ENCODE results near the gene LRRC43.
"Not testable (repeated sequence)": the region's sequence is repeated elsewhere in the genome, so short reads cannot be mapped to it uniquely, and the experiment has no call there.

Gene LRRC43

DNA sequence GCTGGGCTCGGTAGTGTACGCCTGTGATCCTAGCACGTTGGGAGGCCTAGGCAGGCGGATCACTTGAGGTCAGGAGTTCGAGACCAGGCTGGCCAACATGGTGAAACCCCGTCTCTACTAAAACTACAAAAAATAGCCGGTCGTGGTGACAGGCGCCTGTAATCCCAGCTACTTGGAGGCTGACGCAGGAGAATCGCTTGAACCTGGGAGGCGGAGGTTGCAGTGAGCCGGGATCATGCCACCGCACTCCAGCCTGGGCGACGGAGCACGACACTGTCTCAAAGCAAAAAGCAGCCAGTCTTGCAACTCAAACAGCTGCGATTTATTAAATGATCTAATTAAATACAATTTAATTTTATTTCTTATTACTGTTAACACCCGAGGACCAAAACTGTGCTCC is 19.9 kb downstream of the LRRC43 start:
- H3K4me3 ChIP-seq (ENCODE audit: low read length); H3K79me2 ChIP-seq (ENCODE audit: control insufficient read depth, insufficient read depth, low read length); H3K79me1 ChIP-seq (ENCODE audit: low read length); H3K27me3 ChIP-seq (ENCODE audit: insufficient read depth, low read length, poor library complexity); H3K36me3 ChIP-seq (ENCODE audit: control insufficient read depth, insufficient read depth, low read length); H2BK120ac ChIP-seq (ENCODE audit: low read depth, low read length); H4K5ac ChIP-seq (ENCODE audit: low read length); H2BK5ac ChIP-seq (ENCODE audit: low read length); H2AK5ac ChIP-seq (ENCODE audit: low read length); H3K27ac ChIP-seq (ENCODE audit: low read depth, low read length); H3K4ac ChIP-seq (ENCODE audit: low read depth, low read length); H3K18ac ChIP-seq (ENCODE audit: low read length); H3K23ac ChIP-seq (ENCODE audit: low read length); H3K4me1 ChIP-seq (ENCODE audit: control insufficient read depth, low read depth, low read length); H4K8ac ChIP-seq (ENCODE audit: low read depth, low read length); DNase-seq; H2BK15ac ChIP-seq (replicated peaks; ENCODE audit: low read depth): not testable (repeated sequence)
- Histone ChIP-seq H3K56ac (ENCODE audit: low read length) (peak overlapping the region; percentile 81), H3K9ac (ENCODE audit: low read length) (peak overlapping the region; percentile 61), H3K4me2 (ENCODE audit: low read length) (peak overlapping the region; percentile 70)
- no CpG with 5 or more reads among the region's 19 CpGs for WGBS (ENCODE audit: extremely low coverage, insufficient coverage, low lambda C conversion rate)

- Histone ChIP-seq H2BK15ac (replicated peaks; ENCODE audit: low read depth) (no peak within 1 kb of the TSS), H3K79me2 (ENCODE audit: control insufficient read depth, insufficient read depth, low read length) (no peaks in the 10 kb centered on the region), H3K23ac (ENCODE audit: low read length) (peak within 1 kb of the TSS; percentile 45), H4K8ac (ENCODE audit: low read depth, low read length) (no peak within 1 kb of the TSS), H3K56ac (ENCODE audit: low read length) (peak within 1 kb of the TSS; percentile 88), H3K9ac (ENCODE audit: low read length) (peak within 1 kb of the TSS; percentile 64), H3K4ac (ENCODE audit: low read depth, low read length) (no peak within 1 kb of the TSS), H3K4me1 (ENCODE audit: control insufficient read depth, low read depth, low read length) (no peaks in the 10 kb centered on the region), H3K36me3 (ENCODE audit: control insufficient read depth, insufficient read depth, low read length) (peaks cover 5% of the 10 kb centered on the region), H3K4me3 (ENCODE audit: low read length) (peak within 1 kb of the TSS; percentile 12), H2AK5ac (ENCODE audit: low read length) (no peak within 1 kb of the TSS), H3K4me2 (ENCODE audit: low read length) (peak within 1 kb of the TSS; percentile 77), H4K5ac (ENCODE audit: low read length) (no peak within 1 kb of the TSS), H3K79me1 (ENCODE audit: low read length) (no peaks in the 10 kb centered on the region), H3K27me3 (ENCODE audit: insufficient read depth, low read length, poor library complexity) (peaks cover 3% of the 10 kb centered on the region), H2BK120ac (ENCODE audit: low read depth, low read length) (no peak within 1 kb of the TSS), H2BK5ac (ENCODE audit: low read length) (no peak within 1 kb of the TSS), H3K27ac (ENCODE audit: low read depth, low read length) (no peak within 1 kb of the TSS), H3K18ac (ENCODE audit: low read length) (peak within 1 kb of the TSS; percentile 15)
- peak; percentile 74 for DNase-seq
- no CpG with 5 or more reads among the region's 104 CpGs for WGBS (ENCODE audit: extremely low coverage, insufficient coverage, low lambda C conversion rate)
These were observed 20.6 kb downstream of the LRRC43 start, which contains the start of gene B3GNT4 for GRCh38 chr12:122203301-122204166. TSS of gene B3GNT4 (plus strand) at chr12:122203709. CDS start at chr12:122204619, 910 bp downstream.

DNA sequence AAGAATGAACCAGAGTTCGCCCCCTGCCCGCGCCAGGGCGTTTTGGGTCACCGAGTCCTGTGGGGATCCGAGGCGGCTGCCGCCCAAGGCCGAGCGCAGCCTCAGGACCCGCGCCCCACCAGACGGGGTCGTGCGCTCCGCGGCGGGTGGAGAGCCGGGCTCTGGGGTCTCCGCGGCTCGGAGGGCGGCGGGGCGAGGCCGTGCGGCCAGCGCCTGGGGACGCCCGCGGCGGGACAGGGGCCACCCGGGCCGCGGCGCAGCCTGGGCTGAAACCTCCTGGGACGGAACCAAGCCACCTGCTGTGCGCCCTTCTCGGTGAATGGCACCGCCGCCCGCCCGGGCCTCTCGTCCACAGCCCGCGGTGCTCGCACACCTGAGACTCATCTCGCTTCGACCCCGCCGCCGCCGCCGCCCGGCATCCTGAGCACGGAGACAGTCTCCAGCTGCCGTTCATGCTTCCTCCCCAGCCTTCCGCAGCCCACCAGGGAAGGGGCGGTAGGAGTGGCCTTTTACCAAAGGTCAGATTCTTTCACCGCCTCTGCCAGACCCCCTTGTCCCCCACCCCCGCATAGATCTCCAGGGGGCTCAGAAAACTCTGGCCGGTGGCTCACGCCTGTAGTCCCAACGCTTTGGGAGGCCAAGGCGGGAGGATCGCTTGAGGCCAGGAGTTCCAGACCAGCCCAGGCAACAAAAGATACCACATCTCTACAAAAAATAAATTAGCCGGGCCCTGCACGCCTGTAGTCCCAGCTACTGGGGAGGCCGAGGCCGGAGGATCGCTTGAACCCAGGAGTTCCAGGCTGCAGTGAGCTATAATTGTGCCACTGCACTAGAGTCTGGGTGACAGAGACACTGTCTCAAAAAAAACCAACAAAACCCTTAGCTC is 21.5 kb downstream of the LRRC43 start:
- Histone ChIP-seq H3K36me3 (ENCODE audit: control insufficient read depth, insufficient read depth, low read length) (peaks cover 5% of the 10 kb centered on the region), H3K4ac (ENCODE audit: low read depth, low read length) (no peak overlapping the region), H3K27ac (ENCODE audit: low read depth, low read length) (no peak overlapping the region), H3K18ac (ENCODE audit: low read length) (peak overlapping the region; percentile 15), H4K8ac (ENCODE audit: low read depth, low read length) (no peak overlapping the region), H3K4me2 (ENCODE audit: low read length) (peak overlapping the region; percentile 77), H3K4me1 (ENCODE audit: control insufficient read depth, low read depth, low read length) (no peaks in the 10 kb centered on the region), H2BK5ac (ENCODE audit: low read length) (no peak overlapping the region), H2BK120ac (ENCODE audit: low read depth, low read length) (no peak overlapping the region), H3K79me2 (ENCODE audit: control insufficient read depth, insufficient read depth, low read length) (no peaks in the 10 kb centered on the region), H3K9ac (ENCODE audit: low read length) (peak overlapping the region; percentile 64), H3K27me3 (ENCODE audit: insufficient read depth, low read length, poor library complexity) (peaks cover 3% of the 10 kb centered on the region), H3K4me3 (ENCODE audit: low read length) (no peak overlapping the region), H4K5ac (ENCODE audit: low read length) (no peak overlapping the region), H3K56ac (ENCODE audit: low read length) (peak overlapping the region; percentile 88), H2AK5ac (ENCODE audit: low read length) (no peak overlapping the region), H2BK15ac (replicated peaks; ENCODE audit: low read depth) (no peak overlapping the region), H3K23ac (ENCODE audit: low read length) (peak overlapping the region; percentile 45), H3K79me1 (ENCODE audit: low read length) (no peaks in the 10 kb centered on the region)
- no peak for DNase-seq
- no CpG with 5 or more reads among the region's 71 CpGs for WGBS (ENCODE audit: extremely low coverage, insufficient coverage, low lambda C conversion rate)

GRCh38 chr12:122205053-122205925 is 22.4 kb downstream of the LRRC43 start:
- Histone ChIP-seq H2BK120ac (ENCODE audit: low read depth, low read length) (no peak overlapping the region), H3K79me2 (ENCODE audit: control insufficient read depth, insufficient read depth, low read length) (no peaks in the 10 kb centered on the region), H3K56ac (ENCODE audit: low read length) (no peak overlapping the region), H2BK15ac (replicated peaks; ENCODE audit: low read depth) (no peak overlapping the region), H3K27me3 (ENCODE audit: insufficient read depth, low read length, poor library complexity) (peaks cover 3% of the 10 kb centered on the region), H4K8ac (ENCODE audit: low read depth, low read length) (no peak overlapping the region), H3K18ac (ENCODE audit: low read length) (no peak overlapping the region), H3K9ac (ENCODE audit: low read length) (no peak overlapping the region), H3K4me3 (ENCODE audit: low read length) (no peak overlapping the region), H3K79me1 (ENCODE audit: low read length) (no peaks in the 10 kb centered on the region), H3K4me2 (ENCODE audit: low read length) (no peak overlapping the region), H3K4me1 (ENCODE audit: control insufficient read depth, low read depth, low read length) (no peaks in the 10 kb centered on the region), H2BK5ac (ENCODE audit: low read length) (no peak overlapping the region), H3K23ac (ENCODE audit: low read length) (no peak overlapping the region), H2AK5ac (ENCODE audit: low read length) (no peak overlapping the region), H3K27ac (ENCODE audit: low read depth, low read length) (no peak overlapping the region), H3K4ac (ENCODE audit: low read depth, low read length) (no peak overlapping the region), H4K5ac (ENCODE audit: low read length) (no peak overlapping the region), H3K36me3 (ENCODE audit: control insufficient read depth, insufficient read depth, low read length) (peaks cover 5% of the 10 kb centered on the region)
- WGBS (ENCODE audit: extremely low coverage, insufficient coverage, low lambda C conversion rate), result no CpG with 5 or more reads among the region's 23 CpGs
- DNase-seq, result no peak

GRCh38 chr12:122206111-122206881 is 23.4 kb downstream of the LRRC43 start:
- DNase-seq, result no peak

More at GRCh38 chr12:122206111-122206881, 23.4 kb downstream of the LRRC43 start:
- Histone ChIP-seq H2BK5ac (ENCODE audit: low read length) (no peak overlapping the region), H3K4me3 (ENCODE audit: low read length) (no peak overlapping the region), H4K5ac (ENCODE audit: low read length) (no peak overlapping the region), H3K36me3 (ENCODE audit: control insufficient read depth, insufficient read depth, low read length) (peaks cover 5% of the 10 kb centered on the region), H2AK5ac (ENCODE audit: low read length) (no peak overlapping the region), H3K4ac (ENCODE audit: low read depth, low read length) (no peak overlapping the region), H3K27me3 (ENCODE audit: insufficient read depth, low read length, poor library complexity) (peaks cover 3% of the 10 kb centered on the region), H3K23ac (ENCODE audit: low read length) (no peak overlapping the region), H2BK120ac (ENCODE audit: low read depth, low read length) (no peak overlapping the region), H4K8ac (ENCODE audit: low read depth, low read length) (no peak overlapping the region), H3K56ac (ENCODE audit: low read length) (no peak overlapping the region), H2BK15ac (replicated peaks; ENCODE audit: low read depth) (no peak overlapping the region), H3K79me2 (ENCODE audit: control insufficient read depth, insufficient read depth, low read length) (no peaks in the 10 kb centered on the region), H3K4me2 (ENCODE audit: low read length) (no peak overlapping the region), H3K4me1 (ENCODE audit: control insufficient read depth, low read depth, low read length) (no peaks in the 10 kb centered on the region), H3K18ac (ENCODE audit: low read length) (no peak overlapping the region), H3K27ac (ENCODE audit: low read depth, low read length) (no peak overlapping the region), H3K79me1 (ENCODE audit: low read length) (no peaks in the 10 kb centered on the region), H3K9ac (ENCODE audit: low read length) (no peak overlapping the region)
- no CpG with 5 or more reads among the region's 27 CpGs for WGBS (ENCODE audit: extremely low coverage, insufficient coverage, low lambda C conversion rate)

Data from mesendoderm (in vitro differentiated cells).